Colonic mucosa (tissue), 4 donors: ENCODE data around the gene CAPN15. TPM values are rescaled to one million over a fixed set of nuclear protein-coding genes. Genes with fewer than 3 reads are reported as not detected.

Experiments
- DNase-seq: peaks from one replicate; pipeline ENCODE4 v3.0.0-alpha.2; 2020
- H3K27ac ChIP-seq: fragments of 200-600 bp; one replicate; pipeline ENCODE4 v1.8.0; 2021
- H3K27me3 ChIP-seq: fragments of 200-600 bp; one replicate; pipeline ENCODE4 v1.8.0; 2021
- H3K36me3 ChIP-seq: fragments of 200-600 bp; one replicate; pipeline ENCODE4 v1.8.0; 2021
- H3K4me1 ChIP-seq: fragments of 200-600 bp; one replicate; pipeline ENCODE4 v1.8.0; 2021; ENCODE audit warnings: mild to moderate bottlenecking
- H3K4me3 ChIP-seq: fragments of 200-600 bp; one replicate; pipeline ENCODE4 v1.8.0; 2021
- H3K9ac ChIP-seq, 2 donors: one replicate each; pipeline ENCODE4 v1.7.0; 2013; ENCODE audit warnings: control low read depth in 2 of 2, low read depth in 2 of 2, low read length in 2 of 2
- H3K9me3 ChIP-seq: fragments of 200-600 bp; one replicate; pipeline ENCODE4 v1.8.0; 2021
- intact Hi-C: fragments of 100-400 bp; cut with DNase I; formaldehyde crosslinking; loops from one replicate; pipeline ENCODE4 v1.14.1; 2022
- total RNA-seq, 2 donors: library from RNA; stranded (reverse); fragmentation: NEBNext Ultra II Directional in 1 of 2; extraction: Animal tissue kit (Norgen Biotek cat#: 25700) in 1 of 2; gene quantifications; one replicate each; pipeline ENCODE4 v1.2.1, GENCODE V29; 2021
- TF ChIP-seq, protein P1 (sequence below): fragments of 200-600 bp; IDR thresholded peaks from one replicate; pipeline ENCODE4 v1.8.0; 2022; ENCODE audit warnings: antibody characterized with exemption, mild to moderate bottlenecking
- donor health status: healthy.
- donor health status: DM: no; HTN: no; CAD: no.
- donor health status: DM: no; HTN: no; CAD: no.

Gene CAPN15
- total RNA-seq, 2 donors from 2014 or later: 74.6 to 139 TPM

GRCh38 chr16:540645-541340 is 13.3 kb downstream of the CAPN15 start:
- intact Hi-C loops: no loop called here
- H3K27ac ChIP-seq: no peak overlapping the region
- DNase-seq: no peak

GRCh38 chr16:543301-544164 is 16.0 kb downstream of the CAPN15 start:
- Histone ChIP-seq H3K4me1 (peaks cover 3% of the 10 kb centered on the region), H3K27ac (no peak overlapping the region), H3K4me3 (no peak overlapping the region), H3K9me3 (no peaks in the 10 kb centered on the region), H3K9ac (no peak overlapping the region), H3K36me3 (no peaks in the 10 kb centered on the region), H3K27me3 (no peaks in the 10 kb centered on the region)
- no peak for DNase-seq
- intact Hi-C loops: no loop called here
- TF ChIP-seq, protein P1, sequence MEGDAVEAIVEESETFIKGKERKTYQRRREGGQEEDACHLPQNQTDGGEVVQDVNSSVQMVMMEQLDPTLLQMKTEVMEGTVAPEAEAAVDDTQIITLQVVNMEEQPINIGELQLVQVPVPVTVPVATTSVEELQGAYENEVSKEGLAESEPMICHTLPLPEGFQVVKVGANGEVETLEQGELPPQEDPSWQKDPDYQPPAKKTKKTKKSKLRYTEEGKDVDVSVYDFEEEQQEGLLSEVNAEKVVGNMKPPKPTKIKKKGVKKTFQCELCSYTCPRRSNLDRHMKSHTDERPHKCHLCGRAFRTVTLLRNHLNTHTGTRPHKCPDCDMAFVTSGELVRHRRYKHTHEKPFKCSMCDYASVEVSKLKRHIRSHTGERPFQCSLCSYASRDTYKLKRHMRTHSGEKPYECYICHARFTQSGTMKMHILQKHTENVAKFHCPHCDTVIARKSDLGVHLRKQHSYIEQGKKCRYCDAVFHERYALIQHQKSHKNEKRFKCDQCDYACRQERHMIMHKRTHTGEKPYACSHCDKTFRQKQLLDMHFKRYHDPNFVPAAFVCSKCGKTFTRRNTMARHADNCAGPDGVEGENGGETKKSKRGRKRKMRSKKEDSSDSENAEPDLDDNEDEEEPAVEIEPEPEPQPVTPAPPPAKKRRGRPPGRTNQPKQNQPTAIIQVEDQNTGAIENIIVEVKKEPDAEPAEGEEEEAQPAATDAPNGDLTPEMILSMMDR: no peak

More at GRCh38 chr16:540645-541340, 13.3 kb downstream of the CAPN15 start:
- no peaks in the 10 kb centered on the region for H3K9me3 ChIP-seq
- H3K27me3 ChIP-seq: no peaks in the 10 kb centered on the region
- no peaks in the 10 kb centered on the region for H3K4me1 ChIP-seq
- no peaks in the 10 kb centered on the region for H3K36me3 ChIP-seq
- no peak overlapping the region for H3K4me3 ChIP-seq
- TF ChIP-seq, protein P1: no peak
- no peak overlapping the region for H3K9ac ChIP-seq

- peaks cover 3% of the 10 kb centered on the region for H3K4me1 ChIP-seq
- H3K9me3 ChIP-seq: no peaks in the 10 kb centered on the region
- no peaks in the 10 kb centered on the region for H3K27me3 ChIP-seq
- TF ChIP-seq, protein P1: no peak
- H3K4me3 ChIP-seq: no peak overlapping the region
- H3K36me3 ChIP-seq: no peaks in the 10 kb centered on the region
- no peak overlapping the region for H3K9ac ChIP-seq
- intact Hi-C loops: no loop called here
- no peak overlapping the region for H3K27ac ChIP-seq
- no peak for DNase-seq
Observed at GRCh38 chr16:544517-544916, 17.0 kb downstream of the CAPN15 start.

DNA sequence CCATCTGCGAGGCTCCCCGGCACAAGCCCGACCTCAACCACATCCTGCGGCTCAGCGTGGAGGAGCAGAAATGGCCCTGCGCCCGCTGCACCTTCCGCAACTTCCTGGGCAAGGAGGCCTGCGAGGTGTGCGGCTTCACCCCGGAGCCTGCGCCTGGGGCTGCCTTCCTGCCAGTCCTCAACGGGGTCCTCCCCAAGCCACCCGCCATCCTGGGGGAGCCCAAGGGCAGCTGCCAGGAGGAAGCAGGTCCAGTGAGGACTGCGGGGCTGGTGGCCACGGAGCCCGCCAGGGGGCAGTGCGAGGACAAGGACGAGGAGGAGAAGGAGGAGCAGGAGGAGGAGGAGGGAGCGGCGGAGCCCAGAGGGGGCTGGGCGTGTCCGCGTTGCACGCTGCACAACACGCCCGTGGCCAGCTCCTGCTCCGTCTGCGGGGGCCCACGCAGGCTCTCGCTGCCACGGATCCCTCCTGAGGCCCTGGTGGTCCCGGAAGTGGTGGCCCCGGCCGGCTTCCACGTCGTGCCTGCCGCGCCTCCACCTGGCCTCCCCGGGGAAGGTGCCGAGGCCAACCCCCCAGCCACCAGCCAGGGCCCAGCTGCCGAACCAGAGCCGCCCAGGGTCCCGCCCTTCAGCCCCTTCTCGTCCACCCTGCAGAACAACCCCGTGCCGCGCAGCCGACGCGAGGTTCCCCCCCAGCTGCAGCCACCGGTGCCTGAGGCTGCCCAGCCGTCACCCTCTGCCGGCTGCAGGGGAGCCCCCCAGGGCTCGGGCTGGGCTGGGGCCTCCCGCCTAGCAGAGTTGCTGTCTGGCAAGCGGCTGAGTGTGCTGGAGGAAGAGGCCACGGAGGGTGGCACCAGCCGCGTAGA is 19.6 kb downstream of the CAPN15 start:
- Histone ChIP-seq H3K27me3 (no peaks in the 10 kb centered on the region), H3K27ac (no peak overlapping the region), H3K4me3 (no peak overlapping the region), H3K36me3 (peaks cover 7% of the 10 kb centered on the region), H3K9me3 (no peaks in the 10 kb centered on the region), H3K9ac (no peak overlapping the region), H3K4me1 (peaks cover 3% of the 10 kb centered on the region)
- intact Hi-C loops: no loop called here
- DNase-seq: peak; percentile 91
- TF ChIP-seq, protein P1: peak; percentile 65

- Histone ChIP-seq H3K36me3 (peaks cover 9% of the 10 kb centered on the region), H3K9me3 (no peaks in the 10 kb centered on the region)
- DNase-seq: no peak
Observed at GRCh38 chr16:548586-548985, 21.1 kb downstream of the CAPN15 start.

More at GRCh38 chr16:548586-548985, 21.1 kb downstream of the CAPN15 start:
- Histone ChIP-seq H3K4me3 (no peak overlapping the region), H3K27me3 (no peaks in the 10 kb centered on the region), H3K9ac (no peak overlapping the region), H3K4me1 (peaks cover 3% of the 10 kb centered on the region), H3K27ac (no peak overlapping the region)
- TF ChIP-seq, protein P1: no peak
- intact Hi-C loops: no loop called here
